Lung microvascular endothelial cell (primary cell): ENCODE data around the gene FARP2. TPM values are rescaled to one million over a fixed set of nuclear protein-coding genes. Genes with fewer than 3 reads are reported as not detected.

Experiments used
- DNase-seq, 2 donors: peaks; one replicate each; pipeline versions ENCODE4 v3.0.0 to v3.0.0-alpha.2; 2010; ENCODE audit warnings: low read depth in 2 of 2
- total RNA-seq: library from RNA; depleted of rRNA; stranded (reverse); fragments of >200 nt; gene quantifications from 2 replicates; pipeline ENCODE4 v1.2.1, GENCODE V29; 2014

Gene FARP2
- total RNA-seq, 1 donor from 2014 or later = 35.7 TPM

- DNase-seq = no peak
Observed at GRCh38 chr2:241456546-241456945, 100.5 kb downstream of the FARP2 start.

GRCh38 chr2:241458687-241459086 is 102.6 kb downstream of the FARP2 start:
- no peak for DNase-seq

- DNase-seq = no peak
Observed at GRCh38 chr2:241459520-241459919, 103.4 kb downstream of the FARP2 start.

- DNase-seq = no peak
Observed at GRCh38 chr2:241460631-241461030, 104.5 kb downstream of the FARP2 start.

GRCh38 chr2:241461693-241462677 is 105.9 kb downstream of the FARP2 start:
- no peak for DNase-seq

- no peak for DNase-seq
Observed at GRCh38 chr2:241463276-241464135, 107.4 kb downstream of the FARP2 start.

DNA sequence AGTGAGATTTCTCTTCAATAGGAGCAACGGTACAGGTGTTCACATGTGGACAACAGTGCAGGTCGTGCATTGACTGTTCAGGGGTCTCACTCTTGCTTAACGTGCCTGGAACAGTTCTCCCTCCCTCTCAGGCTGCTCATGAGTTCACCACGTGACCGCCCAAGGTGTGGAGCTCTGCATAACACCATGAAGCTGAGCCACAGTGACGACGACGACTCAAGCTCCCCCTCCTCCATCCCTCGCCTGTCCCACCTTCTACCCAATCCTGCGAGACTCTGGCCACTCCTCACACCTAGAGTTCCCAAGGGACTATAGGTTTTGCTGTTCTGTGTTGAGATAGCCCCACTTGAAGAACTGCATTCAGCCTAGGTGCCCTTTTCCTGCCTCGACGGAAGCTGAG is 109.5 kb downstream of the FARP2 start:
- DNase-seq = no peak

GRCh38 chr2:241466230-241466629 is 110.1 kb downstream of the FARP2 start:
- DNase-seq = no peak

DNA sequence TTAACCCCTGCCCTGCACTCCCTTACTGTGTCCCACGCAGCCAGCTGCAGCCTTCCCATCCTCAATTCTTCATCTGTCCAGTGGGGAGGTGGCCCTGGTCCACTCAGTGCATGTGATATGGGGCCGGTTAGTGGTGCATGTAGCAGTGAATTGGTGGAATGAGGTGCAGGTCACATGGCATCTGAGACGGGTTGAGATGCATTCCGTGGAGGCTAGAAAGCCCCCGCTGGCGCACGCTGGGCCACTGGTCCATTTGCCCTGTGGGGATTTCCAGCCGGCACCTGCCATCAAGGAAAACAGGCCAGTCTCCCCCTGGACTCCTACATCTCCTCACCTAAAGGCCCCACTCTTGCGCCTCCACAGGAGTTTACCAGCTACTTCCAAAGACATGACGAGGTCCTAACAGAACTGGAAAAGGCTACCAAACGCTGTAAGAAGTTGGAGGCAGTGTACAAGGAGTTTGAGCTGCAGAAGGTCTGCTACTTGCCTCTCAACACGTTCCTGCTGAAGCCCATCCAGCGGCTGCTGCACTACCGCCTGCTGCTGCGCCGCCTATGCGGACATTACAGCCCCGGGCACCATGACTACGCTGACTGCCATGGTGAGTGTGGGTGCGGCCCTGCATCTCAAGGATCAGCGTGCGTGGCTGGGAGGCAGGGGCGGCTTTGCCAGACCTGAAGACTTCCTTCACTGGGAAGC is 111.8 kb downstream of the FARP2 start:
- DNase-seq = no peak

DNA sequence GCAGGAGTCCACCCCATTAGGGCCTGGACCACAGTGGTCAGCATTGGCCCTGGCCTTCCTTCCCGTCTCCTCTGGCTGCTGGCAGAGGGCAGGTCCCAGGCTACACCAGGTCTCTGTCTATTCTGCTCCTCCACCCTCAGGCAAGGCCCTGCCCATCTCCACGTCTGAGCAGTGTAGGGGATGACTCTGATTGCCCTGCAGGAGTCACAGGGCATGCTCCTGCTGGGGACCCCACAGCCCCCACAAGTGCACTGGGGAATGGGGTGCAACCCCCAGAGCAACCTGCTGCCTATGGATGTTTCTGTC is 112.3 kb downstream of the FARP2 start:
- DNase-seq = no peak

DNA sequence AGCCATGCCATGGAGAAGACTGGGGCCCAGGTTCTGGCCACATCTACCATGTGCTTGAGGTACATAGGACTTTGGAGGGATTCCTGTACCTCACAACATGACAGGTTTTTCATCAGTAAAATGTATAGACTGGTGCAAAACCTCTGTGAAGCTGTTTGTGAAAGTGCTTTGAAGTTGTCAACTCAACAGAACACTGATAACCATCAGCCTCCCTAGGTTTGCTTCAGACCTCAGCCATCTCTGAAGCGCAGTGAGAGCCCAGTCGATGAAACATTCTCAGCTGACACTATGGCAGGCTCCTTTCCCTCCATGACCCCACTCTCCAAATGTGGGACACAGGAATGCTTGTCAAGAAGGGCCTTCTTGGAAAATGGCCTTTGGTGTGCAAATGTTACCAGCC is 113.7 kb downstream of the FARP2 start:
- no peak for DNase-seq

GRCh38 chr2:241473399-241473798 is 117.3 kb downstream of the FARP2 start:
- no peak for DNase-seq

DNA sequence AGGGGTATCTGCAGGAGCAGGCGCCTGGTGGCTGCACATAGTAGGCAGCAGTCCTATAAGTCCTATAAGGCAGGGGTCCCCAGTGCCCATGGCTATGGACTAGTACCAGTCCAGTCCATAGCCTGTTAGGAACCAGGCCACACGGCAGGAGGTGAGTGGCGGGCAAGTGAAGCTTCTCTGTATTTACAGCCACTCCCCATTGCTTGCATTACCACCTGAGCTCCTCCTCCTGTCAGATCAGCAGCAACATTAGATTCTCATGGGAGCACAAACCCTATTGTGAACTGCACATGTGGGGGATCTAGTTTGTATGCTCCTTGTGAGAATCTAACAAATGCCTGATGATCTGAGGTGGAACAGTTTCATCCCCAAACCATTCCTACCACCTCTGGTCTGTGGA is 119.2 kb downstream of the FARP2 start:
- no peak for DNase-seq

- DNase-seq = no peak
Observed at GRCh38 chr2:241478166-241478565, 122.1 kb downstream of the FARP2 start.

DNA sequence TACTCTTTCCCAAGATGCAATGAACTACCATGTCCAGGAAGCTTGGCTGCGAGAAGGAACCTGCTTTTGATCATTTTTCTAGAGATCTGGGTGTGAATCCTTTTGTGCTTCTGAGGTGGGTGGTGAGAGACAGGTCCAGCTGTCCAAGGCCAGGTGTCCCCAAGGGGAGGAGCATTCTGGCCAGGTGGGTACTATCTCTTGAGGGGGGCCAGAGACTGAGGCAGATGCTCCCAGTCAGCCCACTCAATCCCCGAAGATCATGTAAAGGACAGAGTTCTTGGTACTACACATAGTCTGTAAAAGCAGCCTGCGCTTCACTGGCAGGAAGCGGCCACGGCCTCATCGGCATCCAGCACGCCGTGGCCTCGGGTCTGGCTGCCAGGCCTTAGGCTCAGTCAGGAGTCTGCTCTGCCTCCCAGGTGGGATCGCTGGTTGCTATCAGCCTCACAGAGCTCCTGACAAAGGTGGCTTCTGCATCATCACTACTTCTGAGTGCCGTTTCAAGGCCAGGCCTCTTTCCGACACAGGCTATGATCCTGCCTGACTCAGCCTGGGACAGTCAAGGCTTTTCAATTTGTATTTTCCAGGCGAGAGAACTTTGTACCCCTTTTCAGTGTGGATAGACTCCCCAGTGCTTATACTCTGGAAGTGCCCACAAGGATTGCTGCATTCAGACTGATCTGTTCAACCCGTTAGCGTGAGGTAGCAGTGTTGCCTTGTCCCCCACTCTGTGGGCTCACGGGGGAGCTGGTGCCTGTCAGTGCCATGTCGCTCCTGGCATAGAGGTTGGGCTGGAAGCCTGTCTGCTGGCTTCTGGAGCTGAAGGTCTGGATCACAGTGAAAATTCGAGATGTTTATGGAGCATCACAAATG is 123.2 kb downstream of the FARP2 start:
- no peak for DNase-seq

DNA sequence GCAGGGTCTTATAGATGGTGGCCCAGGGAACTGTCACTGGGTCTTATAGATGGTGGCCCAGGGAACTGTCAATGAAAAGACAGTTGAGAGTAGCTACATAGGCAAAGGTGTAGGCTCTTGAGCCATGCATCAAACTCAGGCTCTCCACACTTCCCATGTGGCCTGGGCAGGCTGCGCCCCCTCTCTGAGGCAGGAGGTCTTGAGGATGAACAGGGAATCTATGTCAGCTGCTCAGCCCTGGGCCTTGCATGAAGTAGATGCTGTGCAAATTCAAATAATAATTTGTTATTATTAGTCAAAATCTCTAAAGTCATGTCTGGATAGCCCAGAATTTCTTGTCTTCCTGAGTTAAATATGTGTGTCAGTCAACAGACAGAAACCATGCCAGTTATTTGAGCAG is 125.6 kb downstream of the FARP2 start:
- DNase-seq = no peak

- no peak for DNase-seq
Observed at GRCh38 chr2:241482126-241482955, 126.3 kb downstream of the FARP2 start.

- DNase-seq = no peak
Observed at GRCh38 chr2:241483305-241483704, 127.2 kb downstream of the FARP2 start.

DNA sequence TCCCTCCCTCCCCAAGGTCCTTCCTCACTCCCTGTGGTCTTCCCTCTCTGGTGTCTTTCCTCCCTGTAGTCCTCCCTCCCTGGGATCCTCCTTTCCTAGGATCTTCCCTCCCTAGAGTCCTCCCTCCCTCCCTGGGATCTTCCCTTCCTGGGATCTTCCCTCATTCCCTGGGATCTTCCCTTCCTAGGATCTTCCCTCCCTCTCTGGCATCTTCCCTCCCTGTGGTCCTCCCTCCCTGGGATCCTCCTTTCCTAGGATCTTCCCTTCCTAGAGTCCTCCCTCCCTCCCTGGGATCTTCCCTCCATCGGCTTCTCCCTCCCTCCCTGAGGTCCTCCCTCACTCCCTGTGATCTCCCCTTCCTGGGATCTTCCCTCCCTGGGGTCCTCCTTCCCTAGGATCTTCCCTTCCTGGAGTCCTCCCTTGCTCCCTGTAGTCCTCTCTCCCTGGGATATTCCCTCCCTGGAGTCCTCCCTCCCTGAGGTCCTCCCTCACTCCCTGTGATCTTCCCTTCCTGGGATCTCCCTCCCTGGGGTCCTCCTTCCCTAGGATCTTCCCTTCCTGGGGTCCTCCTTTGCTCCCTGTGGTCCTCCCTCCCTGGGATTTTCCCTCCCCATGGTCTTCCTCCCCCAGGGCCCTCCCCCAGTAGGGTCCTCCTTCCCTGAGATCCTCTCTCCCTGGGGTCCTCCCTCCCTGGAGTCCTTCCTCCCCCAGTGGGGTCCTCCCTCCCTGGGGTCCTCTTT is 129.3 kb downstream of the FARP2 start:
- no peak for DNase-seq
